Neuronal stem cell (in vitro differentiated cells): ENCODE results near the gene CFAP92. TPM values are rescaled to one million over a fixed set of nuclear protein-coding genes. Genes with fewer than 3 reads are reported as not detected.

ENCODE experiments used
- DNase-seq: peaks from one replicate; pipeline ENCODE4 v3.0.0-alpha.2; 2013; ENCODE audit warnings: low spot score
- H2AFZ ChIP-seq: one replicate; pipeline ENCODE4 v1.6.1; 2013; ENCODE audit warnings: mild to moderate bottlenecking, low read length, inconsistent platforms
- H2AK5ac ChIP-seq: 2 replicates; pipeline ENCODE4 v1.6.1; 2013; ENCODE audit warnings: low read depth, mild to moderate bottlenecking, inconsistent platforms, low read length, moderate library complexity, mixed read lengths
- H2BK120ac ChIP-seq: 2 replicates; pipeline ENCODE4 v1.6.1; 2013; ENCODE audit warnings: low read depth, mild to moderate bottlenecking, inconsistent platforms, low read length, moderate library complexity, mixed read lengths
- H2BK12ac ChIP-seq: one replicate; pipeline ENCODE4 v1.6.1; 2013; ENCODE audit warnings: low read length, inconsistent platforms
- H2BK15ac ChIP-seq: 2 replicates; pipeline ENCODE4 v1.6.1; 2013; ENCODE audit warnings: mild to moderate bottlenecking, low read length, inconsistent platforms, mixed read lengths
- H2BK5ac ChIP-seq: one replicate; pipeline ENCODE4 v1.6.1; 2013; ENCODE audit warnings: inconsistent platforms, mild to moderate bottlenecking, low read length, moderate library complexity
- H3K14ac ChIP-seq: one replicate; pipeline ENCODE4 v1.6.1; 2013; ENCODE audit warnings: low read length, inconsistent platforms
- H3K18ac ChIP-seq: 2 replicates; pipeline ENCODE4 v1.6.1; 2013; ENCODE audit warnings: low read length, inconsistent platforms
- H3K23ac ChIP-seq: 2 replicates; pipeline ENCODE4 v1.6.1; 2013; ENCODE audit warnings: low read depth, mild to moderate bottlenecking, mixed read lengths, low read length, inconsistent platforms; ENCODE audit not compliant: poor library complexity
- H3K27ac ChIP-seq: replicated peaks from 3 replicates; pipeline ENCODE4 v1.5.1; 2013; ENCODE audit warnings: low read length, inconsistent platforms
- H3K27me3 ChIP-seq, 3 experiments: 2 replicates each; pipeline ENCODE4 v1.6.1; 2013; ENCODE audit warnings: low read length in 3 of 3, mild to moderate bottlenecking in 2 of 3, inconsistent platforms in 1 of 3, low read depth in 1 of 3, mixed read lengths in 1 of 3, moderate library complexity in 1 of 3; ENCODE audit not compliant: control insufficient read depth in 3 of 3, insufficient read depth in 3 of 3
- H3K36me3 ChIP-seq, 2 donors: replicated peaks in 1 of 2; 2 replicates each; pipeline ENCODE4 v1.6.1; 2013; ENCODE audit warnings: low read length in 2 of 2; ENCODE audit not compliant: control insufficient read depth in 2 of 2, insufficient read depth in 2 of 2
- H3K4ac ChIP-seq: 2 replicates; pipeline ENCODE4 v1.6.1; 2013; ENCODE audit warnings: inconsistent platforms, mild to moderate bottlenecking, low read length, moderate library complexity
- H3K4me1 ChIP-seq, 2 donors: 1 replicate in 1 of 2; 2 replicates in 1 of 2; pipeline ENCODE4 v1.6.1; 2013; ENCODE audit warnings: low read length in 2 of 2, low read depth in 1 of 2; ENCODE audit not compliant: control insufficient read depth in 2 of 2, insufficient read depth in 1 of 2
- H3K4me2 ChIP-seq: one replicate; pipeline ENCODE4 v1.6.1; 2013; ENCODE audit warnings: mild to moderate bottlenecking, low read length, inconsistent platforms; ENCODE audit not compliant: insufficient read depth, poor library complexity, severe bottlenecking
- H3K4me3 ChIP-seq, 2 donors: 2 replicates each; pipeline ENCODE4 v1.5.1; 2013; ENCODE audit warnings: low read length in 2 of 2, mild to moderate bottlenecking in 2 of 2, inconsistent platforms in 1 of 2, moderate library complexity in 1 of 2
- H3K79me1 ChIP-seq: one replicate; pipeline ENCODE4 v1.6.1; 2013; ENCODE audit warnings: low read depth, mild to moderate bottlenecking, inconsistent platforms, low read length, moderate library complexity
- H3K9ac ChIP-seq: one replicate; pipeline ENCODE4 v1.6.1; 2013; ENCODE audit warnings: mild to moderate bottlenecking, low read depth, low read length, inconsistent platforms; ENCODE audit not compliant: poor library complexity
- H3K9me3 ChIP-seq, 2 donors: replicated peaks in 1 of 2; 2 replicates each; pipeline versions ENCODE3 to v1.6.1; 2013; ENCODE audit warnings: low read length in 2 of 2, mild to moderate bottlenecking in 2 of 2, inconsistent platforms in 1 of 2, low read depth in 1 of 2, mixed read lengths in 1 of 2, moderate library complexity in 1 of 2; ENCODE audit not compliant: control insufficient read depth in 2 of 2, insufficient read depth in 1 of 2
- H4K8ac ChIP-seq: one replicate; pipeline ENCODE4 v1.6.1; 2013; ENCODE audit warnings: low read depth, mild to moderate bottlenecking, inconsistent platforms, low read length, moderate library complexity
- H4K91ac ChIP-seq: one replicate; pipeline ENCODE4 v1.6.1; 2013; ENCODE audit warnings: low read length, low read depth, mild to moderate bottlenecking, inconsistent platforms; ENCODE audit not compliant: poor library complexity
- WGBS, 2 donors: extraction: QIAGEN DNeasy Blood & Tissue Kit; methylation state at CpG; one replicate each; pipeline ENCODE4 v1.1.7; 2013; ENCODE audit warnings: missing lambda C conversion rate in 2 of 2, mixed read lengths in 1 of 2; ENCODE audit not compliant: insufficient read length in 2 of 2, insufficient replicate concordance in 1 of 2; ENCODE audit errors: extremely low coverage in 2 of 2; 5-methylcytosine and 5-hydroxymethylcytosine counted together
- small RNA-seq: library from polyadenylated mRNA; stranded (forward); fragments of <200 nt; extraction: miRNeasy Mini kit (QIAGEN cat#:217004); gene quantifications from one replicate; pipeline ENCODE3, GENCODE V24; 2013; ENCODE audit not compliant: insufficient read depth

CFAP92 gene

GRCh38 chr3:128863560-128863959 is 130.3 kb downstream of the CFAP92 start:
- Histone ChIP-seq H3K79me1 (no peaks in the 10 kb centered on the region), H3K9ac (no peak overlapping the region), H3K27ac (no peak overlapping the region), H3K18ac (no peak overlapping the region), H3K27me3 (no peaks in the 10 kb centered on the region), H3K4me2 (no peak overlapping the region), H3K9me3 (peaks cover 16 to 20% of the 10 kb centered on the region in 2 donors), H3K4ac (no peak overlapping the region), H2BK15ac (no peak overlapping the region), H2BK12ac (no peak overlapping the region), H3K4me3 (no peak overlapping the region), H2AK5ac (no peak overlapping the region), H3K36me3 (no peaks in the 10 kb centered on the region), H3K23ac (no peak overlapping the region), H3K14ac (no peak overlapping the region), H2AFZ (no peak overlapping the region), H4K8ac (no peak overlapping the region), H4K91ac (no peak overlapping the region), H2BK5ac (no peak overlapping the region), H2BK120ac (no peak overlapping the region), H3K4me1 (peaks cover 7 to 12% of the 10 kb centered on the region in 2 donors)
- no CpG with 5 or more reads among the region's 3 CpGs for WGBS, 2 donors
- no peak for DNase-seq

- H3K4me2 ChIP-seq, result no peak overlapping the region
- H3K9ac ChIP-seq, result no peak overlapping the region
- no peak overlapping the region for H2BK5ac ChIP-seq
- no peak overlapping the region for H4K91ac ChIP-seq
- no peak overlapping the region for H4K8ac ChIP-seq
- no peaks in the 10 kb centered on the region for H3K36me3 ChIP-seq
- no CpG with 5 or more reads among the region's 6 CpGs for WGBS, 2 donors
- peaks cover 7 to 12% of the 10 kb centered on the region in 2 donors for H3K4me1 ChIP-seq
- H3K9me3 ChIP-seq, result peaks cover 23 to 25% of the 10 kb centered on the region in 2 donors
- no peak overlapping the region for H2BK15ac ChIP-seq
- H3K27me3 ChIP-seq, result no peaks in the 10 kb centered on the region
- no peak overlapping the region for H3K23ac ChIP-seq
- H3K79me1 ChIP-seq, result no peaks in the 10 kb centered on the region
- H2BK120ac ChIP-seq, result no peak overlapping the region
- no peak overlapping the region for H3K18ac ChIP-seq
- no peak overlapping the region for H3K4me3 ChIP-seq
- no peak overlapping the region for H2AFZ ChIP-seq
- no peak overlapping the region for H3K27ac ChIP-seq
- DNase-seq, result no peak
- H2BK12ac ChIP-seq, result no peak overlapping the region
- no peak overlapping the region for H2AK5ac ChIP-seq
- no peak overlapping the region for H3K14ac ChIP-seq
- no peak overlapping the region for H3K4ac ChIP-seq
Observed at GRCh38 chr3:128861491-128861890, 132.4 kb downstream of the CFAP92 start.

Small RNA genes within 50 kb of the gene (small RNA-seq; reads per million reads assigned to genes)
- not detected for gene AC112484.4
